K562 (cell line): ENCODE data around the gene SLC49A3. TPM values are rescaled to one million over a fixed set of nuclear protein-coding genes. Genes with fewer than 3 reads are reported as not detected.

ENCODE experiments used
- BRCA1 ChIP-seq, 2 experiments: fragments of 450-650 bp in 1 of 2; sonication (generic) in 1 of 2; formaldehyde crosslinking in 1 of 2; IDR thresholded peaks; 2 replicates each; pipeline versions ENCODE4 v1.5.0 to v1.6.1; 2017 to 2020; ENCODE audit warnings: mild to moderate bottlenecking in 1 of 2, missing genetic modification reagents in 1 of 2
- CLOCK ChIP-seq: fragments of 250-450 bp; sonication (Bioruptor Pico); IDR thresholded peaks from 2 replicates; pipeline ENCODE4 v1.4.0; 2020; ENCODE audit warnings: mild to moderate bottlenecking, moderate library complexity, borderline replicate concordance
- ELK1 ChIP-seq: sonication (generic); formaldehyde crosslinking; IDR thresholded peaks from 2 replicates; pipeline ENCODE4 v1.8.1; 2022; ENCODE audit warnings: missing genetic modification reagents
- ESRRA ChIP-seq: fragments of 450-650 bp; IDR thresholded peaks from 2 replicates; pipeline ENCODE4 v1.6.1; 2014; ENCODE audit warnings: low read depth, mild to moderate bottlenecking, moderate library complexity, borderline replicate concordance
- SPI1 ChIP-seq: IDR thresholded peaks from 2 replicates; pipeline ENCODE4 v1.6.1; 2011; ENCODE audit warnings: low read depth, low read length, control low read depth, borderline replicate concordance
- TOE1 ChIP-seq, 2 experiments: fragments of 450-650 bp in 1 of 2; sonication (generic) in 1 of 2; formaldehyde crosslinking in 1 of 2; IDR thresholded peaks; 2 replicates each; pipeline versions ENCODE4 v1.7.1 to v1.8.0; 2016 to 2022; ENCODE audit warnings: borderline replicate concordance in 2 of 2, mild to moderate bottlenecking in 2 of 2, antibody characterized with exemption in 1 of 2, inconsistent platforms in 1 of 2, low read depth in 1 of 2, missing genetic modification reagents in 1 of 2, moderate library complexity in 1 of 2
- WHSC1 ChIP-seq: IDR thresholded peaks from one replicate; pipeline ENCODE4 v1.6.1; 2012; ENCODE audit warnings: low read length, control low read depth, inconsistent platforms
- ZNF347 ChIP-seq: fragments of 450-650 bp; formaldehyde crosslinking; IDR thresholded peaks from 2 replicates; pipeline ENCODE4 v1.4.0; 2020; ENCODE audit warnings: low read depth, mild to moderate bottlenecking, moderate library complexity
- ZNF551 ChIP-seq: fragments of 250-450 bp; sonication (Bioruptor Pico); IDR thresholded peaks from 2 replicates; pipeline ENCODE4 v1.5.0; 2021; ENCODE audit warnings: mild to moderate bottlenecking, moderate library complexity
- polyA plus RNA-seq, 8 experiments: library from polyadenylated mRNA; depleted of rRNA in 4 of 8; stranded (reverse) in 5 of 8; unstranded in 3 of 8; fragments of >200 nt; fragmentation: Nextera tagmentation in 2 of 8; fragmentation: Illumina TruSeq in 1 of 8; extraction: Ambion mirVana in 2 of 8; extraction: Trizol in 1 of 8; gene quantifications; 2 replicates each; pipeline versions ENCODE4 v1.2.1 to v1.2.3, GENCODE V29; 2011 to 2014; ENCODE audit warnings: inconsistent platforms in 1 of 8, missing spikeins in 1 of 8
- total RNA-seq, 7 experiments: library from RNA; depleted of rRNA in 6 of 7; stranded (reverse); fragments of >200 nt in 6 of 7; fragmentation: Illumina TruSeq in 2 of 7; extraction: Trizol in 2 of 7; gene quantifications; 2 replicates each; pipeline versions ENCODE4 v1.2.1 to v1.2.3, GENCODE V29; 2011 to 2021; ENCODE audit warnings: low replicate concordance in 1 of 7
- TF ChIP-seq, protein P1 (sequence below): sonication (generic); formaldehyde crosslinking; IDR thresholded peaks from 2 replicates; pipeline ENCODE4 v1.8.0; 2022; ENCODE audit warnings: mild to moderate bottlenecking, missing genetic modification reagents
- TF ChIP-seq, protein P2 (sequence below): fragments of 250-450 bp; sonication (Bioruptor Pico); IDR thresholded peaks from 2 replicates; pipeline ENCODE4 v1.4.0; 2020; ENCODE audit warnings: borderline replicate concordance

Gene SLC49A3
- total and polyA plus RNA-seq, 9 of the 15 experiments (the other 6 are each of a cell fraction or from before 2014, with no cell fraction given): 0.24 to 0.41 TPM; not detected in 7

DNA sequence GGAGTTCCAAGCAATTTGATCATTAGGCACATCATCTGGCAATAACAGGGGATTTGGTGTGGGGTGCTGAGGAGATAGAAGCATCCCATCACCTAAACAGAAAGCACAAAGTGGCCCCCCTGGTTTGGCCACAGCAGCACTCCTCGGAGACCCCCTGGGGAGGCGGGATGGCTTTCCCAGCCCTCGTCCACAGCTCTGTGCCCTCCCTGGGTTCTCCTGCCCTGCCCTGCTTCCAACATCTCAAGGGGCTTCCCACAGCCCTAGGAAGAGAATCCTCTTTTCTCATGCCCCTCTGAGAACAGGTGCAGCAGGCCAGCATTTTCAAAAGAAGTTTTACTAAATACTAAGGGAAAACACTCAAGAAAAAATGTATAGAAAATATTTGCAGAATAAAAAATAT, 27.7 kb downstream of the SLC49A3 start (continued):
- TF ChIP-seq, protein P1, sequence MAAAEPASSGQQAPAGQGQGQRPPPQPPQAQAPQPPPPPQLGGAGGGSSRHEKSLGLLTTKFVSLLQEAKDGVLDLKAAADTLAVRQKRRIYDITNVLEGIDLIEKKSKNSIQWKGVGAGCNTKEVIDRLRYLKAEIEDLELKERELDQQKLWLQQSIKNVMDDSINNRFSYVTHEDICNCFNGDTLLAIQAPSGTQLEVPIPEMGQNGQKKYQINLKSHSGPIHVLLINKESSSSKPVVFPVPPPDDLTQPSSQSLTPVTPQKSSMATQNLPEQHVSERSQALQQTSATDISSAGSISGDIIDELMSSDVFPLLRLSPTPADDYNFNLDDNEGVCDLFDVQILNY (CRISPR knock-in tag): no peak
- TF ChIP-seq, protein P2, sequence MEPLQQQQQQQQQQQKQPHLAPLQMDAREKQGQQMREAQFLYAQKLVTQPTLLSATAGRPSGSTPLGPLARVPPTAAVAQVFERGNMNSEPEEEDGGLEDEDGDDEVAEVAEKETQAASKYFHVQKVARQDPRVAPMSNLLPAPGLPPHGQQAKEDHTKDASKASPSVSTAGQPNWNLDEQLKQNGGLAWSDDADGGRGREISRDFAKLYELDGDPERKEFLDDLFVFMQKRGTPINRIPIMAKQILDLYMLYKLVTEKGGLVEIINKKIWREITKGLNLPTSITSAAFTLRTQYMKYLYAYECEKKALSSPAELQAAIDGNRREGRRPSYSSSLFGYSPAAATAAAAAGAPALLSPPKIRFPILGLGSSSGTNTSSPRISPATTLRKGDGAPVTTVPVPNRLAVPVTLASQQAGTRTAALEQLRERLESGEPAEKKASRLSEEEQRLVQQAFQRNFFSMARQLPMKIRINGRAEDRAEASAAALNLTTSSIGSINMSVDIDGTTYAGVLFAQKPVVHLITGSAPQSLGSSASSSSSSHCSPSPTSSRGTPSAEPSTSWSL (CRISPR knock-in tag): no peak
- TF ChIP-seq ELK1 (no peak), ZNF551 (CRISPR knock-in tag) (no peak), ESRRA (no peak), SPI1 (no peak), CLOCK (CRISPR knock-in tag) (no peak), BRCA1 (IDR thresholded peaks at IDR 0.05) (no peak), BRCA1 (CRISPR knock-in tag; IDR thresholded peaks at IDR 0.05) (no peak), ZNF347 (CRISPR knock-in tag) (no peak), TOE1 (IDR thresholded peaks at IDR 0.05; ENCODE audit: borderline replicate concordance) (no peak), TOE1 (CRISPR knock-in tag; IDR thresholded peaks at IDR 0.05; ENCODE audit: borderline replicate concordance, low read depth) (no peak), WHSC1 (no peak)
